Measurements from ENCODE around the gene HRH2. TPM values are rescaled to one million over a fixed set of nuclear protein-coding genes. Genes with fewer than 3 reads are reported as not detected.
"Not testable (repeated sequence)": the region's sequence is repeated elsewhere in the genome, so short reads cannot be mapped to it uniquely, and the experiment has no call there.

HRH2 gene, protein sequence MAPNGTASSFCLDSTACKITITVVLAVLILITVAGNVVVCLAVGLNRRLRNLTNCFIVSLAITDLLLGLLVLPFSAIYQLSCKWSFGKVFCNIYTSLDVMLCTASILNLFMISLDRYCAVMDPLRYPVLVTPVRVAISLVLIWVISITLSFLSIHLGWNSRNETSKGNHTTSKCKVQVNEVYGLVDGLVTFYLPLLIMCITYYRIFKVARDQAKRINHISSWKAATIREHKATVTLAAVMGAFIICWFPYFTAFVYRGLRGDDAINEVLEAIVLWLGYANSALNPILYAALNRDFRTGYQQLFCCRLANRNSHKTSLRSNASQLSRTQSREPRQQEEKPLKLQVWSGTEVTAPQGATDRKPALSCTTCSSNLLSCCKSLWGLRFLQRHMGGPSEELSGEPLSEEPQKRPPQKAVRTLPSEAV
- total RNA-seq = 10 to 100 TPM; 40.2 to 41.2 TPM

DNA sequence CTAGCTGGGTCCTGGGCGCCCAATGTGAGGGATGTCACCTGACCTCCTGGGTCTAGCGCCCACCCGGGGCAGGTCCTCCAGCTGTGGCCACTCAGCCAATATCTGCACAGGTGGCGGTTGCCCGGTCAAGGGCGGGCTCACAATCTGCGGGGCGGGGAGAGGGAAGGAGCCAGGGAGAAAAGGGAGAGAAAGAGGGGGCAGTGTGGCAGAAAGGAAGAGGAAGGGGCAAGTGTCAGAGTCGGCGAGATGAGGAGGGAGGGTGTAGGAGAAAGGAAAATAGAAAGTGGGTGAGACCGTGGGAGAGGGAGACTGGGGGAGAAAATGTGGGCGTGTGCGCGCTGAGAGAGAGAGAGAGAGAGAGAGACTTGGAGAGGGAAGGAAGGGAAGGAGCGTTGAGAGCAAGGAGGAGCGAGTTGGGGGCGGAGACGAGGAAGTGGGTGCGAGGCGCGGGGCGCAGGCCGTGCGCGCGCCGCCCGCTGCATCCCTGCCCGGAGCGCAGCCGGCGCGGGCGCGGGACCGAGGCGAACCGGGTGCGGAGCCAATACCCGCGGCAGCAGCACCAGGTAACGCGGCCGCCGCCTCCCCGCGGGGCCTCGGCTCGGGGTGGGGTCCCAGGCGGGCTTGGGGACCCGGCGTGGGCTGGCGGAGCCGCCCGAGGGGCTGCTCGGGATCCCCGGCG lies at the start of gene HRH2:
Gene HRH2 (plus strand): TSS at position 479 of the 679 bp plus-strand sequence. CDS start 25,163 bp downstream, outside the sequence.
- Mint-ChIP-seq H3K27me3 (peaks cover 5% of the 10 kb centered on the region), H3K27ac (peak within 1 kb of the TSS; percentile 88), H3K36me3 (peaks cover 63% of the 10 kb centered on the region), H3K9me3 (peaks cover 7% of the 10 kb centered on the region), H3K4me3 (peak within 1 kb of the TSS; percentile 95), H3K4me1 (peaks cover 76% of the 10 kb centered on the region)
- DNase-seq = peak; percentile 73

DNA sequence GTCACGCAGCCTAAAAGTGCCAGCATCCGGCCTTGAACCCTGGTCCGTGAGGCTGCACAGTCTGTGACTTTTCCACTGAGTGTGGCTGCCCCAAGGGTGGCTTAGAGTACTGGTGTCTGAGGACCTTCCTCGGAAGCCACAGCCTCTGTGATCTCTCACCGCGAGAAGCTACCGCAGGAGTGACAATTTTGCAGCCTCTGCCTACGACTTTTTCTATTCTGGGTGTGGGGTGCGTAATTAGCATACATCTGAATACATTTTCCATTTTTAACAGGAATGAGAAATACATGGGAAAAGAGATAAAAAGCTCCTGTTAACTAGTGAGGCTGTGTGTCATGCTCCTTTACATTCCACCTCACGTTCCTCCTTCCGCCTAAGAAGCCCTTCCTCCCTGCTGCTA lies 48.3 kb upstream of the HRH2 start:
- Mint-ChIP-seq H3K4me1 (peaks cover 5% of the 10 kb centered on the region), H3K36me3 (no peaks in the 10 kb centered on the region), H3K4me3 (no peak overlapping the region), H3K27ac (no peak overlapping the region), H3K9me3 (peaks cover 2% of the 10 kb centered on the region), H3K27me3 (peaks cover 3% of the 10 kb centered on the region)
- DNase-seq = peak; percentile 14

DNA sequence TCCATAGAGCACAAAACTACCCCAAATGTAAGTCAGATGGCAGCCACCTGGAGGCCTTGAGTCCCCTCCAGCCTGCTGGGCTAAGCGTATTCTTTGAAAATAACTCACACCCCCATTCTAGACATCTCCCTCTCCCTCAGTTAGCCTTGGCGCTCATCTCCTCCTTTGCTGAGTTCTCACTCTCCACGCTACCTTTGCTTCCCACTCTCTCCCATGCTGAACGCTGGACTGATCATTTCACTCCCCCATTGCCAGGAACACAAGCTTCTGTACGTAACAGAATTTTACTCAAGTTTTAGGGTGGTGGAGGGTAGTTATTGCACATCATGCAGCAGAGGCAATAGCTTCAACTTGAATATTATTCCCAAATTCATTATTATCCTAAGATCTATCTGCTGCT lies 47.5 kb upstream of the HRH2 start:
- no peak overlapping the region for H3K27ac Mint-ChIP-seq
- no peaks in the 10 kb centered on the region for H3K36me3 Mint-ChIP-seq
- DNase-seq = no peak
- peaks cover 3% of the 10 kb centered on the region for H3K27me3 Mint-ChIP-seq
- H3K4me1 Mint-ChIP-seq = peaks cover 5% of the 10 kb centered on the region
- no peak overlapping the region for H3K4me3 Mint-ChIP-seq
- H3K9me3 Mint-ChIP-seq = peaks cover 2% of the 10 kb centered on the region

DNA sequence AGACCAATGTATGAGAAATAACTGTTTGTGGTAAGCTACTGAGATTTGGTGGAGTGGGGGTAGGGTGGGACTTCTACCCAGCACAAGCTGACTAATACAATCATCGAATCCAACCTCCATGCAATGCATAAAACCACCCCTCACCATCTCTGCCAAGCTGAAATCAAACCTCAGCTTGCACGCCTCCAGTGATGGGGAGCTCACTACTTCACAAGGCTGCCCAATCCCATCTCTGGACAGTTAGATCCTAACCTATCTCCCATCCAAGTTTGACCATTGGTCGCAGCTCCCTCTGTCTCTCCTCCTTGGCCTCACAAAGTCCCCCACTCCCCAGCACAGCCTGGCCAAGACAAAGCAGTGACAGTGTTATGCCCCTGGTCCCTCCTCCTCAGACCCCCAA lies 47.0 kb upstream of the HRH2 start:
- H3K27me3 Mint-ChIP-seq = peaks cover 3% of the 10 kb centered on the region
- H3K27ac Mint-ChIP-seq = no peak overlapping the region
- H3K4me3 Mint-ChIP-seq = no peak overlapping the region
- no peaks in the 10 kb centered on the region for H3K36me3 Mint-ChIP-seq
- H3K9me3 Mint-ChIP-seq = peaks cover 2% of the 10 kb centered on the region
- peaks cover 8% of the 10 kb centered on the region for H3K4me1 Mint-ChIP-seq
- no peak for DNase-seq

DNA sequence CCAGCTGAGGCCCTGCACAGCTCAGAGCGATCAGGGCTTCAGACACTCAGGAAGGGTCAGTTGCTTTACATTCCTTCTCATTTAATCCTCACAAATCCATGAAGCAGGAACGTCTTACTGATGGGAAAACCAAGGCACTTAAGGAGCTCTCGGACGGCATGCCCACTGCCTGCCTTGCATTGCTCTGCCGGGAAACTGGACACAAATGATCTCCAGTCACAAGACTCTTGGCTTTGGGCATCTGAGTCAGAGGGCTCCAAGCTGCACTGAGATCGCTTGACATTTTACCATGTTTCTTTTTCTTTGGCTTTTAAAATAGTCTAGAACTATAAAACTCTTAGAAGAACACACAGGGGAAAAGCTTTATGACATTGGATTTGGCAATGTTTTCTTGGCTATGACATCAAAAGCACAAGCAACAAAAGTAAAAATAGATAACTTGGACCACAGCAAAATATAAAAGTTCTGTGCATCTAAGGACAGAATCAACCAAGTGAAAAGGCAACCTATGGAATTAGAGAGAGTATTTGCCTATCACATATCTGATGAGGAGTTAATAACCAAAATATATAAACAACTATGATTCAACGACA lies 43.6 kb upstream of the HRH2 start:
- Mint-ChIP-seq H3K27me3 (peaks cover 3% of the 10 kb centered on the region), H3K4me1 (peaks cover 8% of the 10 kb centered on the region), H3K36me3 (no peaks in the 10 kb centered on the region), H3K4me3 (no peak overlapping the region), H3K27ac (no peak overlapping the region), H3K9me3 (peaks cover 2% of the 10 kb centered on the region)
- DNase-seq = no peak

DNA sequence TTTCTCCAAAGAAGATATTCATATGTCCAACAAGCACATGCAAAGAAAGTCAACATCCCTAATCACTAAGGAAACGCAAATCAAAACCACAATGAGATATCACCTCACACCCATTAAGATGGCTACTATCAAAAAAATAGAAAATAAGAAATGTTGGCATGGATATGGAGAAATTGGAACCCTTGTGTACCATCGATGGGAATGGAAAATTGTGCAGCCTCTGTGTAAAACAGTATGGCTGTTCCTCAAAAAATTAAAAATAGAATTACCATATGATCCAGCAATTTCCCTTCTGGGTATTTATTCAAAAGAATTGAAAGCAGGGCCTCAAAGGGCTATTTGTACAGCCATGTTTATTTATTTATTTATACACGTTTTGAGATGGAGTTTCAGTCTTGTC lies 43.0 kb upstream of the HRH2 start:
- Mint-ChIP-seq H3K27ac (no peak overlapping the region), H3K4me1 (peaks cover 8% of the 10 kb centered on the region), H3K27me3 (peaks cover 3% of the 10 kb centered on the region), H3K36me3 (no peaks in the 10 kb centered on the region), H3K4me3 (no peak overlapping the region), H3K9me3 (peaks cover 2% of the 10 kb centered on the region)
- no peak for DNase-seq

DNA sequence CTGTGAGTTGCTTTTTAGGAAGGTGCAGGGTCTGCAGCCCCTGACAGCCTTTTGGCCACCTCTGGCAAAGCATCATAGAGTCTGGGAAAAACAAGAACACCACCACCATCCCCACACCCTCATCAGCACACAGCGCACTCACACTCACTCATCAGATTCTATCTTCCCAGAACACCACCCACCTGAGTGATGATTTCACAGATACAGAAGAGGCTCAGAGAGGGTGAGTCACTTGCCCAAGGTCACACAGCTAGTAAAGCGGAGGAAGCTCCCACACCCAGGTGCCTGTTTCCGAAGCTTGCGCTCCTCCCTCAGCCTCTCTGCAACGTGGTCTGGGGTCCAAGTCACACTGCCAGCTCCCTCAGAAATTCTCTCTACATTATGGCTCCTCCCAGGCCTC lies 41.8 kb upstream of the HRH2 start:
- H3K9me3 Mint-ChIP-seq = peaks cover 2% of the 10 kb centered on the region
- H3K27ac Mint-ChIP-seq = no peak overlapping the region
- H3K36me3 Mint-ChIP-seq = no peaks in the 10 kb centered on the region
- H3K27me3 Mint-ChIP-seq = peaks cover 1% of the 10 kb centered on the region
- no peak for DNase-seq
- H3K4me3 Mint-ChIP-seq = no peak overlapping the region
- H3K4me1 Mint-ChIP-seq = peaks cover 8% of the 10 kb centered on the region

DNA sequence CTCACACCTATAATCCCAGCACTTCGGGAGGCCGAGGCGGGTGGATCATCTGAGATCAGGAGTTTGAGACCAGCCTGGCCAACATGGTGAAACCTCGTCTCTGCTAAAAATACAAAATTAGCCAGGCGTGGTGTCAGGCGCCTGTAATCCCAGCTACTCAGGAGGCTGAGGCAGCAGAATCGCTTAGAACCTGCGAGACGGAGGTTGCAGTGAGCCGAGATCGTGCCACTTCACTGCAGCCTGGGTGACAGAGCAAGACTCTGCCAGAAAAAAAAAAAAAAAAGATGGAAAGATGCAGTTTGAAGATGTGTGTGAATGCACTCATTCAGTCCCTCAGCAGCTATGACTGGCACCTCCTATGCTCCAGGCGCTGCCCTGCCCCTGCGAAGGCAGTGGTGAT lies 41.3 kb upstream of the HRH2 start:
- H3K36me3 Mint-ChIP-seq, DNase-seq, H3K4me3 Mint-ChIP-seq, H3K9me3 Mint-ChIP-seq, H3K4me1 Mint-ChIP-seq, H3K27me3 Mint-ChIP-seq, H3K27ac Mint-ChIP-seq: not testable (repeated sequence)

DNA sequence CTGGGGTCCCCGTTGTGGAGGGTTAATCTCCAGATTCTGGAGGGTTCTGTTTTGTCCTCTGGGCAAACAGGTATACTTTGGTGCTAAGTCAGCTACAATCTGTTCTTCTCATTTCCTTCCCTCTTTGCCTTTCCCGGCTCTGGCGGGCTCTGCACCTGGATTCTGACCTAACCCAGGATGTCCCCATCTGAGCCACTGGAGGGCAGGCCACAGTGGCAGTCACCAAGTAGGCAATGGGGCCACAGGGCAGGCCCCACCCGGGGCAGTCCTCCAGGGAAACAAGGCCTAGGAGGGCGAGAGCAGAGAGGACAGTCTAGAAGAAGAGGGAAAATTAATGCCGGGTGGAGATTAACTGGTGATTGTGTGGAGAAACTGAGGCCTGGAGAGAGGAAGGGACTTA lies 40.4 kb upstream of the HRH2 start:
- DNase-seq = no peak
- no peak overlapping the region for H3K27ac Mint-ChIP-seq
- no peak overlapping the region for H3K4me3 Mint-ChIP-seq
- no peaks in the 10 kb centered on the region for H3K27me3 Mint-ChIP-seq
- H3K36me3 Mint-ChIP-seq = no peaks in the 10 kb centered on the region
- H3K4me1 Mint-ChIP-seq = peaks cover 8% of the 10 kb centered on the region
- H3K9me3 Mint-ChIP-seq = peaks cover 2% of the 10 kb centered on the region

DNA sequence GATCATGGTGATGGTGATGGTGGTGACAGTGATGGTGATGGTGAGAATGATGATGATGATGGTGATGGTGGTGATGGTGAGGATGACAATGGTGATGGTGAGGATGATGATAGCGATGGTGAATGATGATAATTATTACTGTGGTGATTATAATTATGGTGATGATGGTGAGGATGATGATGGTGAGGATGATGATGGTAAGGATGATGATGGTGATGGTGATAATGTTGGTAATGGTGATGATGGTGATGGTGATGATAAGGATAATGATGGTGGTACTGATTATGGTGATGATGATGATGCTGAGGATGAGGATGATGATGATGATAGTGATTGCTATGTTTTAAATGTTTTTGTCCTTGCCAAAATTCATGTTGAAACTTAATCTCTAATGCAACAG lies 37.3 kb upstream of the HRH2 start:
- H3K27me3 Mint-ChIP-seq = no peaks in the 10 kb centered on the region
- H3K27ac Mint-ChIP-seq = no peak overlapping the region
- DNase-seq = no peak
- H3K4me3 Mint-ChIP-seq = no peak overlapping the region
- H3K9me3 Mint-ChIP-seq = peaks cover 3% of the 10 kb centered on the region
- peaks cover 3% of the 10 kb centered on the region for H3K36me3 Mint-ChIP-seq
- H3K4me1 Mint-ChIP-seq = peaks cover 7% of the 10 kb centered on the region

DNA sequence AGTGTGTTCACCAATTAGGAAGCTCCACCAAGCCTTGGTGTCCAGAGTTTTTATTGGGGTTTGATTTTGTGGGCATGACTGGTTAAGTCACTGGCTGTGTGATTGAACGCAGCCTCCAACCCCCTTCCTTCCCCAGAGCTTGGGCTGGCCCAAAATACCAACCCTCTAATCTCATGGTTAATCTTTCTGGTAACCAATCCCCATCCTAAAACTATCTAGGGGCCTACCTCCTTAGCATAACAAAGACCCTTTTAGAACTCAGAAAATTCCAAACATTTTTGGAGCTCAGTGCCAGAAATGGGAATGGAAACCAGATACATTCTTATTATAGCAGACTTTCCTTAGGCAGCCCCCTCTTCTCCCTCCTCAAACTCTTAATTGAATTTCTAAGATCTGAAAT lies 35.9 kb upstream of the HRH2 start:
- Mint-ChIP-seq H3K9me3 (peaks cover 9% of the 10 kb centered on the region), H3K4me1 (peaks cover 3% of the 10 kb centered on the region), H3K4me3 (no peak overlapping the region), H3K36me3 (peaks cover 3% of the 10 kb centered on the region), H3K27ac (no peak overlapping the region), H3K27me3 (no peaks in the 10 kb centered on the region)
- DNase-seq = no peak

DNA sequence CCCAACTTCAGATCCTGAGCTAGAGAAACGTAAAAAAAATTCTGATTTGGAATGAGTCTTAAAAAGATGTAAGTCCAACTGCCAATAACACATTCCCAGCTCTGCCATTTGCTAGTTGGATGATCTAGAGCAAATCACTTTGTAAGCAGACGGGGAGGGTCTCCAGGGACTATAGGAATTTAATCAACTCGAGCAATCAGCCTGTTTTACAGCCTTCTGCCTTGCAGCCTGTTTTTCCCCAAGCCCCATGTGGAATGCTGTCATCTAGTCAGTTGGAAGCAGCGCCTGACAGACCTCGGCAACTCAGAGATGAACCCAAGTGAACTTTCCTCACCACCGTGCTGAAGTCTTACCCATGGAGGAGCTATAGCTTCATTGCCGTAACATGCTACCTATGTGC lies 34.8 kb upstream of the HRH2 start:
- peaks cover 9% of the 10 kb centered on the region for H3K9me3 Mint-ChIP-seq
- H3K27me3 Mint-ChIP-seq = no peaks in the 10 kb centered on the region
- no peak for DNase-seq
- peaks cover 3% of the 10 kb centered on the region for H3K36me3 Mint-ChIP-seq
- no peaks in the 10 kb centered on the region for H3K4me1 Mint-ChIP-seq
- no peak overlapping the region for H3K27ac Mint-ChIP-seq
- H3K4me3 Mint-ChIP-seq = no peak overlapping the region

DNA sequence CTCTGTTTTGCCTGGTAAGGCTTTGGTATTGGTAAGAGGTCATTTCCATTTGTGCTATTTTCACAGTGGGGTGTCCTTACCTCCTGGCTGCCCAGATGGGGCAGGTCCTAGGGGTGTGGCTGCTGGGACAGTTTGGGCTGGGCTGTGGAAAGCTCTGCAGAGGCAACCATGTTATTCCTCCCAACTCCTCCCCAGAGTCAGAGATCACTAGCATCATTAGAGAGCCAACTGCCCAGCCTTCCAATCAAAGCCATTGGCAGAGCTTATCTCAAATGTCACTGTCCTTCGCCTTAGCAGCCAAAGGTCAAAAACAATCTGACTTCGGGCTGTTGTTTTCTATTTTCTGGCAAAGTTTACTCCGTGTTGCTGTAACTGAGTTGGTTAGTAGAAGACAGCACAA lies 33.6 kb upstream of the HRH2 start:
- H3K4me3 Mint-ChIP-seq = no peak overlapping the region
- H3K9me3 Mint-ChIP-seq = peaks cover 9% of the 10 kb centered on the region
- H3K4me1 Mint-ChIP-seq = no peaks in the 10 kb centered on the region
- no peak for DNase-seq
- H3K36me3 Mint-ChIP-seq = peaks cover 3% of the 10 kb centered on the region
- no peak overlapping the region for H3K27ac Mint-ChIP-seq
- no peaks in the 10 kb centered on the region for H3K27me3 Mint-ChIP-seq

DNA sequence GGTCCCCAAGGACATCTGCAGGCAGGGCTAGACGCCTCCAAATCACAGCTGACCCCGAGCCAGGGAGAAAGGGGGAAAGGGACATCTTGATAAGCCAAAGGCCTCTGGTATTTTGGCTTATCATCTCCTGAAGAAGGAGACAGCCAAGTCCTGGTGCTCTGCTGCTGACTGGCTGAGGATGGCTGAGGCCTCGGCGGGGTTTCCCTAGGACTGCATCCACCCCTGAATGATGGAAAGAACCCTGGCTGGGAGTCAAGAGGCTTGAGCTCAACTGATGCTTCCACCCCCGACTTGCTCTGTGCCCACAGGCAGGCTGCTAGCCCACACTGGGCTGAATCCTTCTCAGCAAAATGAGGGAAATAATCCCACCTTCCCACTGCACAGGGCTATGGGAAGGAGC lies 30.9 kb upstream of the HRH2 start:
- Mint-ChIP-seq H3K4me1 (no peaks in the 10 kb centered on the region), H3K27ac (no peak overlapping the region), H3K4me3 (no peak overlapping the region), H3K27me3 (no peaks in the 10 kb centered on the region), H3K36me3 (peaks cover 8% of the 10 kb centered on the region), H3K9me3 (peaks cover 14% of the 10 kb centered on the region)
- DNase-seq = no peak

DNA sequence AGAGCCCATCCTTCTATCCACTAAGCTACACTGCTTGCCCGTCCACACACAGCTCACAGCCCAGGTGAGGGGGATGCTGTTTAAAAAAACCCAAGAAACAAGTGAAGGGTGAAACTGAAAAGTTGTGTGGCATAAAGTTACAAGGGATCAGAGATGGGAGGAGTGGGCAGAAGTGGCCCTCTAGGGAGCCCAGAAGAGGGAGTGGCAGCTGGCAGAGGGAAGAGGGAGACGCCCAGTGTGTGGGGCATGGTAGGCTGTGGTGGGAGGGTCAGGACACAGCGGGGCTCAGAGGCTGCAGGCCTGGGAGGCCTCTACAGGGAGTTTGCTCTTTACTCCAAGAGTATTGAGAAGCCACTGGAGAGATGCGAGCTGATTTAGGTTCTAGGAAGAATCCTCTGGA lies 30.1 kb upstream of the HRH2 start:
- H3K27ac Mint-ChIP-seq = no peak overlapping the region
- H3K9me3 Mint-ChIP-seq = peaks cover 14% of the 10 kb centered on the region
- peaks cover 8% of the 10 kb centered on the region for H3K36me3 Mint-ChIP-seq
- no peak overlapping the region for H3K4me3 Mint-ChIP-seq
- DNase-seq = no peak
- H3K27me3 Mint-ChIP-seq = no peaks in the 10 kb centered on the region
- H3K4me1 Mint-ChIP-seq = no peaks in the 10 kb centered on the region

Measured in activated naive CD8-positive, alpha-beta T cell treated with anti-CD3 and anti-CD28 coated beads for 36 hours (primary cell).